Upper lobe of left lung (tissue), 6 donors: ENCODE measurements around the gene RHOH. TPM values are rescaled to one million over a fixed set of nuclear protein-coding genes. Genes with fewer than 3 reads are reported as not detected.
"Not testable (repeated sequence)": the region's sequence is repeated elsewhere in the genome, so short reads cannot be mapped to it uniquely, and the experiment has no call there.

Source experiments
- ATAC-seq, 2 donors: fragments of 200-7000 bp; cut with Tn5 transposase; one replicate each; pipeline ENCODE4 v1.9.1; 2022; ENCODE audit warnings: mild to moderate bottlenecking in 2 of 2, moderate library complexity in 2 of 2; ENCODE audit not compliant: low FRiP score in 2 of 2
- DNase-seq, 2 donors: peaks; one replicate each; pipeline ENCODE4 v3.0.0-alpha.2; 2019 to 2020
- H3K27ac ChIP-seq, 4 donors: fragments of 200-600 bp; sonication (generic); one replicate each; pipeline ENCODE4 v1.5.1; 2016 to 2019
- H3K27me3 ChIP-seq, 4 donors: fragments of 200-600 bp; sonication (generic); one replicate each; pipeline ENCODE4 v1.5.1; 2017 to 2019
- H3K36me3 ChIP-seq, 4 donors: fragments of 200-600 bp; sonication (generic); one replicate each; pipeline ENCODE4 v1.5.1; 2016 to 2019
- H3K4me1 ChIP-seq, 4 donors: fragments of 200-600 bp; sonication (generic); one replicate each; pipeline ENCODE4 v1.5.1; 2018 to 2019
- H3K4me3 ChIP-seq, 4 donors: fragments of 200-600 bp; sonication (generic); one replicate each; pipeline ENCODE4 v1.5.1; 2017 to 2019; ENCODE audit warnings: mild to moderate bottlenecking in 2 of 4, moderate library complexity in 1 of 4
- H3K9me3 ChIP-seq, 4 donors: fragments of 200-600 bp; sonication (generic); one replicate each; pipeline ENCODE4 v1.5.1; 2018 to 2019
- EP300 ChIP-seq, 4 donors: sonication (generic); formaldehyde crosslinking; IDR thresholded peaks; one replicate each; pipeline ENCODE4 v1.5.1; 2017; ENCODE audit warnings: antibody characterized with exemption in 4 of 4, control low read depth in 2 of 4
- POLR2A ChIP-seq, 4 donors: fragments of 450-650 bp; IDR thresholded peaks; one replicate each; pipeline ENCODE4 v1.5.1; 2016 to 2017; ENCODE audit warnings: antibody characterized with exemption in 4 of 4, mild to moderate bottlenecking in 2 of 4
- POLR2AphosphoS5 ChIP-seq, 2 donors: sonication (generic); formaldehyde crosslinking; IDR thresholded peaks; one replicate each; pipeline ENCODE4 v1.5.1; 2017; ENCODE audit warnings: antibody characterized with exemption in 2 of 2
- WGBS, 2 donors: methylation state at CpG; one replicate each; pipeline ENCODE4 v1.1.5; 2017 to 2018; 5-methylcytosine and 5-hydroxymethylcytosine counted together
- total RNA-seq, 6 donors: library from RNA; depleted of rRNA in 4 of 6; stranded (reverse); fragments of >200 nt in 4 of 6; gene quantifications; one replicate each; pipeline versions ENCODE4 v1.1.0 to v1.2.1, GENCODE V29; 2016 to 2021
- TF ChIP-seq, protein P1 (sequence below), 6 experiments: fragments of 450-650 bp in 4 of 6; fragments of 200-600 bp in 2 of 6; sonication (generic) in 2 of 6; IDR thresholded peaks; one replicate each; pipeline ENCODE4 v1.5.1; 2016 to 2019; ENCODE audit warnings: antibody characterized with exemption in 6 of 6
- donor health status: DM: no; HTN: no; CAD: no; lungs with moderate emphysema.
- donor health status: DM: no; HTN: yes; CAD: no; lungs with severe emphysema.

The RHOH gene
- total RNA-seq, 6 donors from 2014 or later, result 5.5 to 19.9 (median 8.4) TPM

DNA sequence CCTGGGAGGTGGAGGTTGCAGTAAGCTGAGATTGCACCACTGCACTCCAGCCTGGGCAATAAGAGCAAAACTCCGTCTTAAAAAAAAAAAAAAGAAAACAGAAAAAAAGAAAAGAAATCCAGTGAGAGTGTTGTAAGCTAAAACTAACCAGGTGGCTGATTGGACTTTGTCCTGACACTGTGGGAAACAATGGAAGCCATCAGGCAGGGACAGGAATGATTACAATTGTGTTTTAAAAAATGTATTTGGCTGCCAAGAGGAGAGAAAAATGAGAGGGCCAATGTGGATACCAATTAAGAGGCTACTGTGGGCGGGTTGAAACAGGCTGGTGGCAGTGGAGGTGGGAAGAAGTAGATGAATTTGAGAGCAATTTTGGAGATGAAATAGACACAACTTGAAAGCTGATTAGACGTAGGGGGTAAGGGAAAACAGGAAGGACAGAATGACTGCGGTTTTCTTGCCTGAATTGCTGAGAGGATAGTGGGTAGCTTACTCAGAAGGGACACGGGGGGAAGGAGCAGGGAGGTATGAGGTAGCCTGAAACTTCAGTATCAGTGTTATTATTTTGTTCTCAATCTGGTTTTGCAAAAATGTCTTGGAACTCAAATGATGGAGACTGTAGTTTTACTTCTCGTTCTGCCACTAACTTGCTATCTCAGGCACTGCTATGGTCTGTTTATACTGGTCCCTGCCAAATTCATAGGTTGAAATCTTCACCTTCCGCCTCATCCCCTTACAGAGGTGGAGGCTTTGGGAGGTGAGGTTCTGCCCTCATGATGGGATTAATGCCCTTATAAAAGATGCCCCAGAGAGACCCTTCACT, 92.7 kb downstream of the RHOH start:
- no peak for ATAC-seq
- Histone ChIP-seq H3K4me3 (no peak overlapping the region), H3K27me3 (no peaks in the 10 kb centered on the region), H3K9me3 (no peaks in the 10 kb centered on the region), H3K27ac (no peak overlapping the region), H3K4me1 (no peaks in the 10 kb centered on the region), H3K36me3 (no peaks in the 10 kb centered on the region)
- 36 to 52% methylated on average over 7 of the region's 7 CpGs for WGBS, 2 donors
- TF ChIP-seq EP300 (IDR thresholded peaks at IDR 0.05), result no peak
- TF ChIP-seq, protein P1, sequence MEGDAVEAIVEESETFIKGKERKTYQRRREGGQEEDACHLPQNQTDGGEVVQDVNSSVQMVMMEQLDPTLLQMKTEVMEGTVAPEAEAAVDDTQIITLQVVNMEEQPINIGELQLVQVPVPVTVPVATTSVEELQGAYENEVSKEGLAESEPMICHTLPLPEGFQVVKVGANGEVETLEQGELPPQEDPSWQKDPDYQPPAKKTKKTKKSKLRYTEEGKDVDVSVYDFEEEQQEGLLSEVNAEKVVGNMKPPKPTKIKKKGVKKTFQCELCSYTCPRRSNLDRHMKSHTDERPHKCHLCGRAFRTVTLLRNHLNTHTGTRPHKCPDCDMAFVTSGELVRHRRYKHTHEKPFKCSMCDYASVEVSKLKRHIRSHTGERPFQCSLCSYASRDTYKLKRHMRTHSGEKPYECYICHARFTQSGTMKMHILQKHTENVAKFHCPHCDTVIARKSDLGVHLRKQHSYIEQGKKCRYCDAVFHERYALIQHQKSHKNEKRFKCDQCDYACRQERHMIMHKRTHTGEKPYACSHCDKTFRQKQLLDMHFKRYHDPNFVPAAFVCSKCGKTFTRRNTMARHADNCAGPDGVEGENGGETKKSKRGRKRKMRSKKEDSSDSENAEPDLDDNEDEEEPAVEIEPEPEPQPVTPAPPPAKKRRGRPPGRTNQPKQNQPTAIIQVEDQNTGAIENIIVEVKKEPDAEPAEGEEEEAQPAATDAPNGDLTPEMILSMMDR (IDR thresholded peaks at IDR 0.05), result no peak
- no peak for TF ChIP-seq POLR2A (IDR thresholded peaks at IDR 0.05)
- no peak for TF ChIP-seq POLR2AphosphoS5 (IDR thresholded peaks at IDR 0.05)
- no peak for DNase-seq

DNA sequence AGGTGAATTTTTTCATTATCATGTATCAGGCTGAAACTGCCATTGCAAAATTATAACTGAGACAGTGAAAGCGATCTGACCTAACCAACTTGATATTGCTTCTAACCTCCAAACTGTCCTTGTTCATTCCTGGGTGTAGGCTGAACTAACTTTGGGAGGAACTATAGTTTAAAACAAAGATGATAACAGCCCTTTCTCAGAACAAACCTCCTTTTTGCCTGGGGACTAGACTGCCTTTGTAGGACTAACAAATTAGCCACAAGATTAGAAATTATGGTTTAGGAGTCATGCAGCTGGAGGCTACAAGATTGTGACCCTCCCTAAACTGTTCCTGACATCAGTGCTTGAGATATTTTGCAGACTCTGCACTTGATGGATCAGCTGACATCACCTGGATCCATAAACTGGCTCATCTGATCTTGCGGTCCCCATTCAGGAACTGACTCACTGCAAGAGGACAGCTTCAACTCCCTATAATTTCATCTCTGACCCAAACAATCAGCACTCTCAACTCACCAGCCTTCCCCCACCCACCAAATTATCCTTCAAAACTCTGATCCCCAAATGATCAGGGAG, 93.9 kb downstream of the RHOH start:
- not testable (repeated sequence) for H3K36me3 ChIP-seq, H3K27me3 ChIP-seq, H3K4me3 ChIP-seq, H3K9me3 ChIP-seq, DNase-seq, ATAC-seq, H3K27ac ChIP-seq, H3K4me1 ChIP-seq
- 81 to 84% methylated on average over 2 of the region's 2 CpGs for WGBS, 2 donors

DNA sequence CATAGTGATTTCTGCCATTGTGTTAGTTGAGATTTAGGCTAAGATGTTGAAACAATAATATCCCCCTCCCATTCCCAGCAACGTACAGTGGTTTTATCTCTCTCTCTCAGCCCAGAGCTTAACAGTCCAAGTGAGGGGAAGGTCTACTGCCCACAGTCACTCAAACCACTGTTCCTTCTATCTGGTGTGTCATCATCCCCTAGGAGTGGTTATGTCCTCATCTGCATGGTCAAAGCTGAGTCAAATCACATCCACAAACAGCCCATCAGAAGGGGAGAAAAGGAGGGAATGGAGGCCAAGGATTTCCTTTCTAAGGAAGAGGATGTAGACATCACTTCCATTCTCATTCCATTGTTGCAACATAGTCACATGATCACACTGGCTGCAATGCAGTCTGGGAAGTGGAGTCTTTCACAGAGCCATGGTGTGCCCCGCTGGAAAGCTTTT, 95.5 kb downstream of the RHOH start:
- WGBS, 2 donors, result 69 to 78% methylated on average over 2 of the region's 2 CpGs
- TF ChIP-seq EP300 (IDR thresholded peaks at IDR 0.05) (no peak), POLR2AphosphoS5 (IDR thresholded peaks at IDR 0.05) (peak in 1 of 2 donors; percentile 31)
- Histone ChIP-seq H3K9me3 (no peaks in the 10 kb centered on the region), H3K4me3 (no peak overlapping the region), H3K36me3 (no peaks in the 10 kb centered on the region), H3K27me3 (no peaks in the 10 kb centered on the region), H3K27ac (no peak overlapping the region), H3K4me1 (no peaks in the 10 kb centered on the region)
- ATAC-seq (no peak), DNase-seq (no peak)

DNA sequence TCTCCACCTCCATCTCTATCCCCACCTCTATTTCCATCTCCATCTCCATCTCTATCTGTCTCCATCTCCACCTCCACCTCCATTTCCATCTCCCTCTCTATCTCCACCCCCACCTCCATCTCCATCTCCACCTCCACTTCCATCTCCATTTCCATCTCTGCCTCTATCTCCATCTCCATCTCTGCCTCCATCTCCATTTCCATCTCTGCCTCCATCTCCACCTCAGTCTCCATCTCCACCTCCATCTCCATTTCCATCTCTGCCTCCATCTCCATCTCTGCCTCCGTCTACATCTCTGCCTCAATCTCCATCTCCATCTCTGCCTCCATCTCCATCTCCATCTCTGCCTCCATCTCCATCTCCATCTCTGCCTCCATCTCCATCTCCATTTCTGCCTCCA, 97.5 kb downstream of the RHOH start:
- no peak overlapping the region for H3K27ac ChIP-seq
- ATAC-seq, result no peak
- no peak overlapping the region for H3K4me3 ChIP-seq
- H3K9me3 ChIP-seq, result no peaks in the 10 kb centered on the region
- no peaks in the 10 kb centered on the region for H3K27me3 ChIP-seq
- H3K4me1 ChIP-seq, result no peaks in the 10 kb centered on the region
- 79 to 92% methylated on average over 1 of the region's 1 CpG for WGBS, 2 donors
- DNase-seq, result no peak
- TF ChIP-seq POLR2A (IDR thresholded peaks at IDR 0.05), result no peak
- TF ChIP-seq EP300 (IDR thresholded peaks at IDR 0.05), result no peak
- no peak for TF ChIP-seq POLR2AphosphoS5 (IDR thresholded peaks at IDR 0.05)
- TF ChIP-seq, protein P1 (IDR thresholded peaks at IDR 0.05), result no peak
- H3K36me3 ChIP-seq, result no peaks in the 10 kb centered on the region

DNA sequence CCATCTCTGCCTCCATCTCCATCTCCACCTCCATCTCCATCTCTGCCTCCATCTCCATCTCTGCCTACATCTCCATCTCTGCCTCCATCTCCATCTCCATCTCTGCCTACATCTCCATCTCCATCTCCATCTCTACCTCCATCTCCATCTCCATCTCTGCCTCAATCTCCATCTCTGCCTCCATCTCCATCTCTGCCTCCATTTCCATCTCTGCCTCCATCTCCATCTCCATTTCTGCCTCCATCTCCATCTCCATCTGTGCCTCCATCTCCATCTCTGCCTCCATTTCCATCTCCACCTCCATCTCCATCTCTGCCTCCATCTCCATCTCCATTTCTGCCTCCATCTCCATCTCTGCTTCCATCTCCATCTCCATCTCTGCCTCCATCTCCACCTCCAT, 98.2 kb downstream of the RHOH start:
- not testable (repeated sequence) for ATAC-seq, H3K4me3 ChIP-seq, DNase-seq, H3K9me3 ChIP-seq, H3K4me1 ChIP-seq, H3K27ac ChIP-seq, H3K27me3 ChIP-seq, H3K36me3 ChIP-seq

DNA sequence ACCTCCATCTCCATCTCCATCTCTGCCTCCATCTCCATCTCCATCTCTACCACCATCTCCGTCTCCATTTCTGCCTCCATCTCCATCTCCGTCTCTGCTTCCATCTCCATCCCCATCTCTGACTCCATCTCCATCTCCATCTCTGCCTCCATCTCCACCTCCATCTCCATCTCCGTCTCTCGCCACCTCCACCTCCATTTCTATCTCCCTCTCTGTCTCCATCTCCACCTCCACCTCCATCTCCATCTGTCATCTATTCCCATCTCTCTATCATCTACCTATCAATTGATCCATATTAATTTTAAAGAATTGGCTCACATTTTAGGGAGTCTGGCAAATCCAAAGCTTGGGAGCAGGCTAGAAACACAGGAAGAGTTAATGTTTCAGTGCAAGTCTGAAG, 98.7 kb downstream of the RHOH start:
- ATAC-seq (no peak), DNase-seq (no peak)
- WGBS, 2 donors, result 87 to 91% methylated on average over 4 of the region's 4 CpGs

More for the DNA sequence above, 98.7 kb downstream of the RHOH start:
- no peaks in the 10 kb centered on the region for H3K36me3 ChIP-seq
- H3K27ac ChIP-seq, result no peak overlapping the region
- no peak overlapping the region for H3K4me3 ChIP-seq
- no peaks in the 10 kb centered on the region for H3K27me3 ChIP-seq
- TF ChIP-seq POLR2AphosphoS5 (IDR thresholded peaks at IDR 0.05) (no peak), EP300 (IDR thresholded peaks at IDR 0.05) (no peak), POLR2A (IDR thresholded peaks at IDR 0.05) (no peak)
- TF ChIP-seq, protein P1 (IDR thresholded peaks at IDR 0.05), result no peak
- H3K9me3 ChIP-seq, result no peaks in the 10 kb centered on the region
- H3K4me1 ChIP-seq, result no peaks in the 10 kb centered on the region

Other genes with a start within 250 kb of the RHOH start
- gene PDS5A, start 219.1 kb upstream of the RHOH start, total RNA-seq, result 100 to 1,000 TPM in 1 of 6 donors, 10 to 100 TPM in 5; 40.3 to 112 (median 69.6) TPM
- 10 to 100 TPM in 2 of 6 donors, 1 to 10 TPM in 4; 7.1 to 29.3 (median 9.1) TPM for gene N4BP2, start 140.2 kb upstream of the RHOH start, total RNA-seq
- gene CHRNA9, start 138.3 kb downstream of the RHOH start, total RNA-seq, result under 1 TPM in 1 of 6 donors, not detected in 5; 0.49 TPM